Endodermal cell (in vitro differentiated cells): ENCODE data around the gene BANP. TPM values are rescaled to one million over a fixed set of nuclear protein-coding genes. Genes with fewer than 3 reads are reported as not detected.
"Not testable (repeated sequence)": the region's sequence is repeated elsewhere in the genome, so short reads cannot be mapped to it uniquely, and the experiment has no call there.

Experiments used
- DNase-seq: peaks from one replicate; pipeline ENCODE4 v3.0.0-alpha.2; 2017
- H3K27ac ChIP-seq: 2 replicates; pipeline ENCODE4 v1.5.1; 2013; ENCODE audit warnings: mild to moderate bottlenecking, low read depth, low read length, moderate library complexity
- H3K27me3 ChIP-seq: 2 replicates; pipeline ENCODE4 v1.6.1; 2013; ENCODE audit warnings: mild to moderate bottlenecking, low read length, moderate library complexity; ENCODE audit not compliant: insufficient read depth, control insufficient read depth, poor library complexity, severe bottlenecking
- H3K36me3 ChIP-seq: 2 replicates; pipeline ENCODE4 v1.7.0; 2013; ENCODE audit warnings: mild to moderate bottlenecking, low read length, moderate library complexity; ENCODE audit not compliant: control insufficient read depth, insufficient read depth
- H3K4me1 ChIP-seq: one replicate; pipeline ENCODE4 v1.7.0; 2013; ENCODE audit warnings: low read length; ENCODE audit not compliant: control insufficient read depth, insufficient read depth
- H3K4me3 ChIP-seq: 2 replicates; pipeline ENCODE4 v1.5.1; 2013; ENCODE audit warnings: mild to moderate bottlenecking, low read length, moderate library complexity
- H3K9ac ChIP-seq: 2 replicates; pipeline ENCODE4 v1.6.1; 2013; ENCODE audit warnings: mild to moderate bottlenecking, low read length, moderate library complexity; ENCODE audit not compliant: poor library complexity, severe bottlenecking; ENCODE audit errors: extremely low read depth
- H3K9me3 ChIP-seq: 2 replicates; pipeline ENCODE4 v1.6.1; 2013; ENCODE audit warnings: mild to moderate bottlenecking, low read length, moderate library complexity; ENCODE audit not compliant: control insufficient read depth
- H3K27ac Mint-ChIP-seq: 2 replicates; pipeline ENCODE4 v1.8.0; 2020; ENCODE audit warnings: mixed read lengths
- H3K27me3 Mint-ChIP-seq: 2 replicates; pipeline ENCODE4 v1.8.0; 2021; ENCODE audit warnings: mild to moderate bottlenecking, mixed read lengths; ENCODE audit not compliant: insufficient read depth
- H3K36me3 Mint-ChIP-seq: 2 replicates; pipeline ENCODE4 v1.8.0; 2020; ENCODE audit warnings: low read depth, mixed read lengths
- H3K4me1 Mint-ChIP-seq: 2 replicates; pipeline ENCODE4 v1.8.0; 2020; ENCODE audit warnings: mixed read lengths
- H3K4me3 Mint-ChIP-seq: 2 replicates; pipeline ENCODE4 v1.8.0; 2020; ENCODE audit warnings: mild to moderate bottlenecking, moderate library complexity, mixed read lengths
- H3K9me3 Mint-ChIP-seq: 2 replicates; pipeline ENCODE4 v1.8.0; 2020; ENCODE audit warnings: mild to moderate bottlenecking, mixed read lengths
- WGBS, 2 experiments: methylation state at CpG; one replicate each; pipeline versions ENCODE4 v1.1.5 to v1.1.7; 2013; ENCODE audit warnings: missing lambda C conversion rate in 2 of 2, mixed read lengths in 1 of 2; ENCODE audit not compliant: insufficient coverage in 1 of 2, insufficient read length in 1 of 2; 5-methylcytosine and 5-hydroxymethylcytosine counted together
- total RNA-seq, 2 donors: library from RNA; stranded (reverse); fragmentation: NEBNext Ultra II Directional in 1 of 2; extraction: Animal tissue kit (Norgen Biotek cat#: 25700) in 1 of 2; gene quantifications; 2 replicates in 1 of 2; 3 replicates in 1 of 2; pipeline ENCODE4 v1.2.1, GENCODE V29; 2021
- TF ChIP-seq, protein P1 (sequence below): fragments of 200-600 bp; sonication (generic); conservative IDR thresholded peaks from 2 replicates; pipeline ENCODE4 v1.5.0; 2021; ENCODE audit warnings: antibody characterized with exemption, mild to moderate bottlenecking

BANP gene
- total RNA-seq, 2 donors from 2014 or later, result 39.5 to 45.5 TPM

- H3K4me3 Mint-ChIP-seq, H3K4me3 ChIP-seq, H3K27ac ChIP-seq, H3K36me3 Mint-ChIP-seq, H3K4me1 ChIP-seq, H3K9me3 ChIP-seq, H3K9me3 Mint-ChIP-seq, H3K9ac ChIP-seq, H3K4me1 Mint-ChIP-seq, H3K27me3 ChIP-seq, H3K27ac Mint-ChIP-seq, H3K36me3 ChIP-seq: not testable (repeated sequence)
- WGBS, 2 experiments, result 44% methylated on average over 30 to 36 of the region's 36 CpGs
- peak; percentile 95 for DNase-seq
- TF ChIP-seq, protein P1, sequence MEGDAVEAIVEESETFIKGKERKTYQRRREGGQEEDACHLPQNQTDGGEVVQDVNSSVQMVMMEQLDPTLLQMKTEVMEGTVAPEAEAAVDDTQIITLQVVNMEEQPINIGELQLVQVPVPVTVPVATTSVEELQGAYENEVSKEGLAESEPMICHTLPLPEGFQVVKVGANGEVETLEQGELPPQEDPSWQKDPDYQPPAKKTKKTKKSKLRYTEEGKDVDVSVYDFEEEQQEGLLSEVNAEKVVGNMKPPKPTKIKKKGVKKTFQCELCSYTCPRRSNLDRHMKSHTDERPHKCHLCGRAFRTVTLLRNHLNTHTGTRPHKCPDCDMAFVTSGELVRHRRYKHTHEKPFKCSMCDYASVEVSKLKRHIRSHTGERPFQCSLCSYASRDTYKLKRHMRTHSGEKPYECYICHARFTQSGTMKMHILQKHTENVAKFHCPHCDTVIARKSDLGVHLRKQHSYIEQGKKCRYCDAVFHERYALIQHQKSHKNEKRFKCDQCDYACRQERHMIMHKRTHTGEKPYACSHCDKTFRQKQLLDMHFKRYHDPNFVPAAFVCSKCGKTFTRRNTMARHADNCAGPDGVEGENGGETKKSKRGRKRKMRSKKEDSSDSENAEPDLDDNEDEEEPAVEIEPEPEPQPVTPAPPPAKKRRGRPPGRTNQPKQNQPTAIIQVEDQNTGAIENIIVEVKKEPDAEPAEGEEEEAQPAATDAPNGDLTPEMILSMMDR, result peak; percentile 95
- peaks cover 25% of the 10 kb centered on the region for H3K27me3 Mint-ChIP-seq
Observed at GRCh38 chr16:87909203-87909935, 41.9 kb upstream of the BANP start.

GRCh38 chr16:87911106-87911763, 40.0 kb upstream of the BANP start:
- not testable (repeated sequence) for H3K27me3 ChIP-seq, H3K9me3 ChIP-seq, H3K4me3 ChIP-seq, H3K4me3 Mint-ChIP-seq, H3K27ac ChIP-seq, H3K9ac ChIP-seq, H3K4me1 Mint-ChIP-seq, H3K27ac Mint-ChIP-seq, DNase-seq, H3K36me3 Mint-ChIP-seq, H3K4me1 ChIP-seq, H3K9me3 Mint-ChIP-seq, H3K36me3 ChIP-seq
- 93 to 100% methylated on average over 11 to 23 of the region's 23 CpGs for WGBS, 2 experiments
- peaks cover 25% of the 10 kb centered on the region for H3K27me3 Mint-ChIP-seq

GRCh38 chr16:87912691-87913090, 38.5 kb upstream of the BANP start:
- not testable (repeated sequence) for H3K4me3 ChIP-seq, H3K4me3 Mint-ChIP-seq, H3K27ac Mint-ChIP-seq, H3K4me1 ChIP-seq, H3K9me3 Mint-ChIP-seq, H3K4me1 Mint-ChIP-seq, H3K36me3 Mint-ChIP-seq, DNase-seq, H3K9me3 ChIP-seq, H3K27ac ChIP-seq, H3K36me3 ChIP-seq, H3K27me3 ChIP-seq, H3K9ac ChIP-seq
- H3K27me3 Mint-ChIP-seq, result peaks cover 22% of the 10 kb centered on the region
- WGBS, 2 experiments, result 93 to 94% methylated on average over 18 of the region's 18 CpGs

DNA sequence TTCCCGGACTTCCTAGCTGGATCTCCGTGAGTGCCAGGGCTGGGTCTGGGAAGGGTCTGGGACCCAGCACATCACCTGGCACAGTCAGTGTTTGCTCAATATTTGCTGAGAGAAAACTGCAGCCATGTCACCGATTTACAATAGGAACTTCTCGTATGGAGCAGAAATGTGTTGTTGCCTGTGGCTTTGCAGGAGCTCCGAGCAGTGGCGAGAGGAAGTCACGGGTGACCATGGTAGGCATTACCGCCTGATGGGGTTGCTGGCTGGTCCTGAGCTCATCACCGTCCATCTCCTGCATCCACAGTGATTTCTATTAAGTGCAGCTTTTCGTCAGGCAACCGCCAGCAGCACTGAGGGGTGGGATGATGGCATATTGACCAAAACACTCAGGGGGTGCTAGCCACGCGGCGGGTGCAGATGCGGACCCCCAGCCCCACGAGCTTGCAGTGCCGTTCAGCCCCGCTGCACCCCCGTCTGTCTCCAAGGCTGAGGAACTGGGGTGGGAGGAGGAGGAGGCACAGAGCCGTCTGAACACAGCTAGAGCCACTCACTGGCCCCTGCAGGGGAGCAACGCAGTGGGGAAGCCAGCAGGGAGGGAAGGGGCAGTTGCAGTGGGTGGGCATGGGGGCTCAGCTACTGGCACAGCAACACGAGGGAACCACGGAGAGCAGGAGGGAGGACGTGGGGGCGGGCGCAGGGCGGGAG, 37.1 kb upstream of the BANP start:
- not testable (repeated sequence) for H3K9me3 Mint-ChIP-seq, H3K27me3 Mint-ChIP-seq, H3K4me3 ChIP-seq, H3K36me3 Mint-ChIP-seq, H3K27ac ChIP-seq, H3K4me1 Mint-ChIP-seq, H3K9me3 ChIP-seq, DNase-seq, H3K4me1 ChIP-seq, H3K4me3 Mint-ChIP-seq, H3K27ac Mint-ChIP-seq, H3K9ac ChIP-seq, H3K36me3 ChIP-seq, H3K27me3 ChIP-seq
- 92 to 94% methylated on average over 2 to 26 of the region's 27 CpGs for WGBS, 2 experiments
